Left renal pelvis (tissue), 4 donors: ENCODE data around the gene SLC22A23. TPM values are rescaled to one million over a fixed set of nuclear protein-coding genes. Genes with fewer than 3 reads are reported as not detected.

Experiments
- DNase-seq, 4 donors: peaks; one replicate each; pipeline ENCODE4 v3.0.0-alpha.2; 2013; ENCODE audit warnings: low read depth in 4 of 4, low spot score in 3 of 4
- polyA plus RNA-seq, 4 donors: library from polyadenylated mRNA; unstranded; fragments of 120-200 nt; gene quantifications; one replicate each; pipeline ENCODE4 v1.2.1, GENCODE V29; 2013; ENCODE audit not compliant: insufficient read length in 4 of 4

The SLC22A23 gene
- polyA plus RNA-seq, 4 donors: 3.3 to 13.7 (median 11.0) TPM

DNA sequence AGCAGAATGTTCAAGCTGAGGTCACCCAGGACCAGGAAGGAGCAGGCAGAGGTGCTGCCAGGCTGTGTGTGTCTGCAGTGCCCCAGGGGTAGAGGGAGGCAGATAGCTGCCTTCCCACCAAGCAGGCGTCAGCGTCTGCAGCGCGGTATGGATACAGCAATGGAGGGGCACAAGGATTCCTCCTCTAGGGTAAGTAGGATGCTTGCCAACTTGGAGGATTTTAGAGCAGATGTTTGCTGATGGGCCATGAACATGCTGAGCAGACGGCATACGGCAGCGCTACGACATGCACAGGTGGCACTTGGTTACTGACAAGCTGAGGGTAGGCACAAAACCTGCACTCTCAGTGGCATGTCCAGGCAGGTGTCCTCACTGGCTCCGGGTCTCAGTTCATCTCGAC lies 150.0 kb downstream of the SLC22A23 start:
- no peak for DNase-seq

DNA sequence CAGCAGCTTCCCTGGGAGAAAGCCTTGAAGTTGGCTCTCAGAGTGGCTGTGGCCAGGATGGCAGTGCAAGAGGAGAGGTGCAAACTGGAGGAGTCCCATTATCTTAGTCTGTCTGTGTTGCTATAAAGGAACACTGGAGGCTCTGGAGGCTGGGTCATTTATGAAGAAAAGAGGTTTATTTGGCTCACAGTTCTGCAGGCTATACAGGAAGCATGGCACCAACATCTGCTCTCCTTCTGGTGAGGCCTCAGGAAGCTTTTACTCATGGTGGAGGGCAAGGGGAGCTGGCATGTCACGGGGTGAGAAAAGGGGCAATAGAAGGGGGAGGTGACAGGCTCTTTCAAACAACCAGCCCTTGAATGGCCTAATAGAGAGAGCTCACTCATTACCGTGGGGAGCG lies 151.0 kb downstream of the SLC22A23 start:
- no peak for DNase-seq

- no peak for DNase-seq
Measured at GRCh38 chr6:3305216-3305565, 151.7 kb downstream of the SLC22A23 start.

- DNase-seq: no peak
Measured at GRCh38 chr6:3304500-3305215, 152.2 kb downstream of the SLC22A23 start.

- no peak for DNase-seq
Measured at GRCh38 chr6:3303795-3304411, 152.9 kb downstream of the SLC22A23 start.

DNA sequence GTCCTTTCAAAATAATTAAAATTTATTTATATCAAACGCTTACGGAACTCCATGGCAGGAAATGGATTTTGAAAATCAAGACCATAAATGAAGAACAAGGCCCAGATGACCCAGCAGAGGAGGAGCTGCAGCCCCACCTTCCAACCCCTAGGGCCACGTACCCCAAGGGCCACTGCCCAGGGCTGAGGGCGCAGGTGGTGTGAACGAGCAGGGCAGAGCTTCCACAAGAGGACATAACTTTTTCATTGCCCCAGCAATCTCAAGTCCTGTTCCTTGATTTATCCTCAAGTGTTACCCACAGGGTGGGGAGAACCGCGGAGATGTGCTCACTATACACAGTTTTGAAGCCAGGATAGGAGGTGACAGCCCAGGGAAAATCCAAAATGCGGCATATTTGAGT lies 155.3 kb downstream of the SLC22A23 start:
- DNase-seq: no peak

GRCh38 chr6:3299221-3299620 lies 157.6 kb downstream of the SLC22A23 start:
- no peak for DNase-seq

DNA sequence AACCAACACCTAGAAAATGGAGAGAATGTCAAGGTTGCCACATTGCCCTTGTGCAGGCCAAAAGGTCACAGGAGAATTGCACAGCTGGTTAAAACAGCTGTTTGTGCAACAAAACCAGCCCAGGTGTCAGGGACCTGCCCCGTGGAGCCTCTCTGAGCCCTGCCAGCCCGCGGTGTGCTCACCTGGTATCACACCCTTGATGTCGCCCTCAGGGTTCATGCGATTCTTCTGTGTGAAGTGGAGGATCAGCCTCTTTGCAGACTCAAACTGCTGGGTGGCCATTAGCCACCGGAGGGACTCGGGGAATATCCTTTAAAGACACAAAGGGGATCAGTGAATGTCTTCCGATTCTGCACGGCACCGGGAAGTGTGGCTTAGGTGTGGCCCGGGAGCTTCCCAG lies 158.9 kb downstream of the SLC22A23 start:
- DNase-seq: no peak

DNA sequence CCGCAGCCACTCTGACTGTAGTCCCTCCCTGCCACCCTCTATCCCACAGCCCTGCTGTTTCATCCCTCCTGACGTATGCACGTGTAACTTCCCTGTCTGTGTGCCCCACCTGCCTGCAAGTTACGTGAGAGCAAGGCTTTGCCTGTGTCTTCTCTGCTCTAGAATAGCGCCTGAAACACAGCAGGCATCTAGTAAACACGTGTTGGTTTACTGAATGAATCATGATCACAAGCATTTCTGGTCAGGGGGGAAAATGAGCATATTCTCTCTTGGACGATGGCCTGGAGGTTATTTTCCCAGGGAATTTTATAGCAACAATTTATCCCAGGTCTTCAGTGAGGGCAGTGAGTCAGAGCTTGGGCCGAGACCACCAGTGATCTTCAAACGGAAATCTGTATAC lies 159.8 kb downstream of the SLC22A23 start:
- DNase-seq: no peak

- DNase-seq: no peak
Measured at GRCh38 chr6:3296537-3296936, 160.3 kb downstream of the SLC22A23 start.

DNA sequence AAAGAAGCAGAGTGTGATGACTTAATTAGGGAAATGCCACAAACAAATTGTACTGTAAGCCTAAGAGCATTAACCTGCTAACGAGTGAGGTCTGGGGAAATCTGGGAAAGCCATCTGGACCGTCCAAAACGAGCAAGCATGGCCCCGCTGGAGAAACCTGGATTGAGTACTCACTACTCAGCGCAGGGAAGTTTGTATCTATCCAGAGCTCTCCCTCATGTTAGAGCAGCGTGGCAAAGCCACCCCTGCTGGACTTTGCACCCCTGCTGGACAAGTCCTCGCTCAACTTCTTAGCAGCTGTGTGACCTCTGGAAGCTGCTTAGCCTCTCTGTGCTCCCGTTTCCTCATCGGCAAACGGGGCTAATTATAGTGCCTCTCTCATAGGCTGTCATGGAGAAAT lies 160.8 kb downstream of the SLC22A23 start:
- DNase-seq: no peak

- no peak for DNase-seq
Measured at GRCh38 chr6:3294921-3295871, 161.7 kb downstream of the SLC22A23 start.

DNA sequence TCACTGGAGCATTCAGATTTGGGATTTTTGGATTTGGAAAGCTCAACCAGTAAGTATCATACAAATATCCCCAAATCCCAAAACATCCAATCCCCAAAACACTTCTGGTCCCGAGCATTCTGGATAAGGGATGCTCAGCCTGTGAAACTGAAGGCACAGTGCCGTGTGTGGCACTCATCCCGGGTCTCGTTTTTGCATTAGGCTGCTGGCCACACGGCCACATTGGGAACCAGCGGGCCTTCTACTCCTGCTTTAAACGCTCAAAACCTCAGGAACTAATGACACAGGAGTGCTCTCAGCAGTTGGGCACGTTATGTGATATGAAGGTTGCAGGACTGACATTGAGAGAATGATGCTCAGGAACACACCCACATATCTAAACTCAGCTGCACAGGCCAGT lies 162.5 kb downstream of the SLC22A23 start:
- no peak for DNase-seq

- no peak for DNase-seq
Measured at GRCh38 chr6:3293271-3294155, 163.3 kb downstream of the SLC22A23 start.

DNA sequence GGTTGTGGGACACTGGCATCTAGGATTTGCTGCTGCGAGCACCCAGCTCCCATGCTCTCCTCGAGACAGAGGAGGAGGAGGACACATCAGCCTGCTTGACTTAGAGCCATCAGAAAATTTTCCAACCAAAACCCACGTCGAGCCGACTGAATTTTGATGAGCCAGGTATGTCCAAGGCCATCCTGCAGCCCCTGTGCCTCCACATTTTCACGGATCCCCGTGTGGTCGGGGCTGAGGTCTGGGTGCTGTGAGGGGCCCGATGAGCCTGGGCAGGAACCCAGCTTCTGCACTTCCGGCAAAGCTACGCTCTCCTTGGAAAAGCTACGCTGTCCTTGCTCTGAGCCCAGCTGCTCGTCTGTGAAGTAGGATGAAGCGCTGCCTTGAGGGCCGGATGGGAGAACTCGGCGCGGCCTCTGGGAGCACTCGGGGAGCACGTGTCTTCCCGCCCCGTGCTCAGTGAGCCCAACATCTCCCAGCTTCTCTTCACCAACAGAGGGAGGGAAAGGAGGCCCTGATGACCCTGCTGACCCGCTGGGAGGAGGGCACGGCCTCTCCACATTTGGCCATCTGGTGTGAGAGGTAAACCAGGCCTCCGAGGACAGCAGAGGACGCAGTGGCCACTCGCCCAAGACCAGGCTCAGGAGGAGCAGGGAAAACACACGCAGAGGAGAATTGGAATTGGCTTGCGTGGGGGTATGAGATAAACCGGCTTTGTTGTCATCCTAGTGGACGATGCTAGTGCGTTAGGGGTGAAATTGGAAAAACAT lies 164.2 kb downstream of the SLC22A23 start:
- DNase-seq: no peak

- DNase-seq: no peak
Measured at GRCh38 chr6:3291987-3292386, 164.9 kb downstream of the SLC22A23 start.

DNA sequence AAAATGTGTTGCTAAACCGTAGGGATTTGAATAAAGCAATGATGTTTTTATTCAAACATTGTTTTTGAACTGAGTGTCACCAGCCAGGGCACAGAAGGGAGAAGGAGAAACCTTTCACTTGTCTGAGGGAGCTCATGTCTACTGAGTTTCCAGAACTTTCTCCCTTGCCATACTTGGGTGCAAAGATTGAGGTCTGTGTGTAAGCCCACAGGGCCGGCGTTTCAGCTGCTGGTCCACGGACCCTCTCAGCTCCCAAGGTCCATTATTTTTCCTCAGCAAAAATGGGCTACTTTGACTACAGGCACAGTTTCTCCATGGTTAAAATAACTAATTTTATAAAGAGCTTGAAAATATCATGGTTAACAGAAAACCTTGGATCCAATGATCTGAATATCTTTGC lies 165.5 kb downstream of the SLC22A23 start:
- no peak for DNase-seq

GRCh38 chr6:3290931-3291211 lies 166.0 kb downstream of the SLC22A23 start:
- no peak for DNase-seq

GRCh38 chr6:3290149-3290930 lies 166.5 kb downstream of the SLC22A23 start:
- no peak for DNase-seq
